GM23338 (cell line): ENCODE results near the gene NDUFA11.

ENCODE experiments used
- CREB1 ChIP-seq: fragments of 250-450 bp; sonication (Bioruptor Pico); IDR thresholded peaks from 2 replicates; pipeline ENCODE4 v1.5.0; 2020; ENCODE audit warnings: low read depth, mild to moderate bottlenecking, moderate library complexity
- CTCF ChIP-seq, 2 experiments: fragments of 200-600 bp in 1 of 2; sonication (generic) in 1 of 2; conservative IDR thresholded peaks; 2 replicates each; pipeline versions ENCODE4 v1.5.1 to v1.6.1; 2016 to 2017; ENCODE audit warnings: antibody characterized with exemption in 2 of 2, low read depth in 2 of 2, mild to moderate bottlenecking in 2 of 2, moderate library complexity in 1 of 2
- ETS1 ChIP-seq: IDR thresholded peaks from 2 replicates; pipeline ENCODE4 v1.6.1; 2016; ENCODE audit warnings: antibody characterized with exemption
- EZH2 ChIP-seq: fragments of 200-600 bp; sonication (generic); IDR thresholded peaks from one replicate; pipeline ENCODE4 v1.8.0; 2017; ENCODE audit warnings: antibody characterized with exemption, mild to moderate bottlenecking, low read depth; ENCODE audit not compliant: unreplicated experiment
- EZH2phosphoT487 ChIP-seq: fragments of 200-600 bp; sonication (generic); IDR thresholded peaks from one replicate; pipeline ENCODE4 v1.8.1; 2018; ENCODE audit warnings: antibody characterized with exemption; ENCODE audit not compliant: unreplicated experiment
- JUNB ChIP-seq: IDR thresholded peaks from one replicate; pipeline ENCODE4 v1.6.1; 2016; ENCODE audit warnings: antibody characterized with exemption; ENCODE audit not compliant: unreplicated experiment
- NANOG ChIP-seq: IDR thresholded peaks from 2 replicates; pipeline ENCODE4 v1.6.1; 2016; ENCODE audit warnings: antibody characterized with exemption, borderline replicate concordance
- POLR2AphosphoS5 ChIP-seq: IDR thresholded peaks from 2 replicates; pipeline ENCODE4 v1.6.1; 2016; ENCODE audit warnings: antibody characterized with exemption, low read depth
- REST ChIP-seq: IDR thresholded peaks from one replicate; pipeline ENCODE4 v1.6.1; 2018; ENCODE audit warnings: antibody characterized with exemption; ENCODE audit not compliant: unreplicated experiment
- STAT1 ChIP-seq: IDR thresholded peaks from one replicate; pipeline ENCODE4 v1.6.1; 2016; ENCODE audit warnings: antibody characterized with exemption; ENCODE audit not compliant: unreplicated experiment
- ZNF114 ChIP-seq: fragments of 250-450 bp; sonication (Bioruptor Pico); IDR thresholded peaks from 2 replicates; pipeline ENCODE4 v1.5.0; 2020; ENCODE audit warnings: mild to moderate bottlenecking, moderate library complexity
- ZNF331 ChIP-seq: fragments of 250-450 bp; sonication (Bioruptor Pico); IDR thresholded peaks from 2 replicates; pipeline ENCODE4 v1.5.0; 2020; ENCODE audit warnings: low read depth, mild to moderate bottlenecking, moderate library complexity
- ZNF462 ChIP-seq: fragments of 250-450 bp; sonication (Bioruptor Pico); IDR thresholded peaks from 2 replicates; pipeline ENCODE4 v1.5.0; 2020; ENCODE audit warnings: mild to moderate bottlenecking, moderate library complexity

GRCh38 chr19:5894704-5895349 lies 8.8 kb downstream of the NDUFA11 start:
- no peak for TF ChIP-seq POLR2AphosphoS5
- no peak for TF ChIP-seq EZH2
- TF ChIP-seq ZNF331 (CRISPR knock-in tag): no peak
- TF ChIP-seq CTCF (conservative IDR thresholded peaks at IDR 0.05; ENCODE audit: low read depth in 2 of 2): no peak
- TF ChIP-seq JUNB: no peak
- TF ChIP-seq EZH2phosphoT487: no peak
- TF ChIP-seq REST: no peak
- no peak for TF ChIP-seq ZNF462 (CRISPR knock-in tag)
- no peak for TF ChIP-seq STAT1
- TF ChIP-seq ETS1: no peak
- no peak for TF ChIP-seq ZNF114
- no peak for TF ChIP-seq NANOG
- no peak for TF ChIP-seq CREB1
